LNCAP (cell line): ENCODE results near the gene NRP2.

Experiments
- TF ChIP-seq, protein P1 (sequence below): fragments of 450-650 bp; IDR thresholded peaks from 2 replicates; pipeline ENCODE4 v1.5.1; 2017; ENCODE audit warnings: mild to moderate bottlenecking

The NRP2 gene

DNA sequence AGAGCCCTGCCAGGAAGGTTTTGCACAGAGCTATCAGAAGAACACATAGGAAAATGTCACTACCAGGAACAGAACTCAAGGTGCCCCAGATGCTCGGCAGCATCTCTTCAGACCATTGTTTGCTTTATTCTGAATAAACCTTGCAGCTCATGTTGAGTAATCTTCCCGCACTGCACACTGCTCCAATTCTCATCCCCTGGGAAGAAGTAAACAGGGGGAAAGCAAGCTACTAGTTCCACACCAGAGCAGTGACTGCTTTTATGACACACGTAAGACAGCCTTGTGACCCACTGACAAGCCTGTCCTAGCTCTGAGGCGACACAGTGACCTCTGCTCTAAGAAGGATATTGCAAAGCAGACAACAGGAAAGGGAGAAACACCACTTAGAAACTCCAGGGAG, 44.2 kb downstream of the NRP2 start:
- TF ChIP-seq, protein P1, sequence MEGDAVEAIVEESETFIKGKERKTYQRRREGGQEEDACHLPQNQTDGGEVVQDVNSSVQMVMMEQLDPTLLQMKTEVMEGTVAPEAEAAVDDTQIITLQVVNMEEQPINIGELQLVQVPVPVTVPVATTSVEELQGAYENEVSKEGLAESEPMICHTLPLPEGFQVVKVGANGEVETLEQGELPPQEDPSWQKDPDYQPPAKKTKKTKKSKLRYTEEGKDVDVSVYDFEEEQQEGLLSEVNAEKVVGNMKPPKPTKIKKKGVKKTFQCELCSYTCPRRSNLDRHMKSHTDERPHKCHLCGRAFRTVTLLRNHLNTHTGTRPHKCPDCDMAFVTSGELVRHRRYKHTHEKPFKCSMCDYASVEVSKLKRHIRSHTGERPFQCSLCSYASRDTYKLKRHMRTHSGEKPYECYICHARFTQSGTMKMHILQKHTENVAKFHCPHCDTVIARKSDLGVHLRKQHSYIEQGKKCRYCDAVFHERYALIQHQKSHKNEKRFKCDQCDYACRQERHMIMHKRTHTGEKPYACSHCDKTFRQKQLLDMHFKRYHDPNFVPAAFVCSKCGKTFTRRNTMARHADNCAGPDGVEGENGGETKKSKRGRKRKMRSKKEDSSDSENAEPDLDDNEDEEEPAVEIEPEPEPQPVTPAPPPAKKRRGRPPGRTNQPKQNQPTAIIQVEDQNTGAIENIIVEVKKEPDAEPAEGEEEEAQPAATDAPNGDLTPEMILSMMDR = no peak

DNA sequence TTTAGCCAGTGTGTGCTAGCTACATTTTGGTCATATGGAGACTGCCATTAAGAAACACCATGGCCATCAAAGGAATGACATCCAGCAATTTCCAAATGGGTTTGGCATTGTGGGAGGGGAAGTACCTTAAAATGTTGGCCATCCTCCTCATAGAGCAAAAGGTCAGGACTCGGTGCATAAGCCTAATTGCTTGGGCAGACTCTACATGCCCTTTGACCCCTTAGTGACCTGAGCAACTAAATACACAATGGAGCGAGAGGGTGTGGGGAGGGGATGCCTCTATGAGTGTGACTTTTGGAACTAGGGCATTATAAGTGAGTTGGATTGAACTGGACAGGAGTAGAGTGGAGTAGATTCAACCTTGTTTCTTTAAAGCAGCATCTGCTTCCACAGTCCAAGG, 44.9 kb downstream of the NRP2 start:
- TF ChIP-seq, protein P1 = no peak

DNA sequence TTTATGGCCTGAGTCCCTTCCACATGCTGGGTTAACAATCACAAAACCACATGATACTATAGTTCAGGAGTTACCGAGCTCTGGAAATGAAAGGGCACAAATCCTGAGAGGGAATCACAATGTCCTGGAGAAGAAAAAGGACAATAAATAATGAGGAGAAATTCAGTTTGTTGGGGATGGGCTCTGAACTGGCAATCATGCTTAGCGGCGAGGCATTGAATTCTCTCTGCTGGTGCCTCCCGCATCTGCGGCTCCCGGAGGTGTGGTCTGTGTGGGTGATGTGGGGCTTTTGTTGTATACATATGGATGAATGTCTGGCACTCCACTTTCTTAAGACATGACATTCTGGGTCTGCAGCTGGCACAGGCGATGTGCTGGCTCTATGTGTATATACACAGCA, 46.1 kb downstream of the NRP2 start:
- TF ChIP-seq, protein P1 = no peak

DNA sequence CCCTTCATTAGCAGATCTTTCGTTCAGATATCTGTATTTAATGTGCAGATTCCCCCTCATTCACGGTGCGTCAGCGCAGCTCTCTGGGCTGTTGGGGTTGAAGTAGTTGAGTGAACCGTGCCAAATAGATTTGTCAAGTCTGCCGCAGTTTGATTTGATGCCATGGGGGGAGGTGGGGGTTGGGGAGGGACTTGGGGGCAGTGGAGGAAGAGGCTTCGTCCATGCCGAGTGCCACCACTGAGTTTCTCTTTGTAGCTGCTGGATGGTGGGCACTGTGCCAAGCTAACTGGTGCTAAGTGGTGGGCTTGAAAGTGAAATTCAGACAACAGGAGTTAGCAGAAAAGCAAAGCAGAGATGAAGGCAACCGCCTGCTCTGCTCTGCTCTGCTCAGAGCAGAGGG, 47.9 kb downstream of the NRP2 start:
- TF ChIP-seq, protein P1 = no peak

DNA sequence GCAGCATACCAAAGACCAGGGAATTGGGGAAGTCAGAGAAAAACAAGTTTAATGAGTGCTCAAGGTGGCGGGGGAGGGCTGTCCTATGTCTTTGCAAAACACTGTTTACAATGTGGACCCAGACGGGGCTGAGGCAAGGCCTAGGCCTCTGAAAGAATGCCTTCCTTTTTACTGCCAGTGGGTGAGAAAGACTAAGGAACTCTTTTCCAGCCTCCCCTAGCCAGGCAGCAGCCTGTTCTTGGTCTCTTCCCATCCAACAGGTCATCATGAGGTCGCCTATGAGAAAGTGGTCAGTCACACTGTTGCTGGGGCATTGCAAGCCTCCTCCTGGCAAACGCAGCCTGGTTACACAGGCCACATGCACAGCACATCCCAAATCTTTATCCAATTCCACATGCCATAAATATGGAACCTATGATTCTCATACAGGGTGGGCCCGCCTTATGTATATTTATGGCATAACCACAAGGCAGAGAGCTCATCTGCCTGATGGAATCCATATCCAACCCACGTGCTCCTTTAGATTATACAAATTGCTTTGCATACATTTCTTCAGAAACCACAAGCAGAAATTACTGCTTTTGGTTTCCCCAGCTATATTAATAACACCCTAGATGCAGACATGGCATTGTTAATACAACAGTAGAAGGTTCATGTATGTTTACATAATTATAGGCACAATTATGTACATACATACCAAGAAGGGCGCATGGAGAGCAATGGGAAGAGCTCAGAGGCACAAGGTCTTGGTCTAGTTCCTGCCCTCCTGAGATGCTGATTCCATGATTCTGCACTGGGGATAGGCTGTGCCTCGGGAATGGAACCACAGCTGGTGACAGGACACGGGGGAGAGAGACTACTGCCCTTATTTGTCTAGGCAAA, 48.6 kb downstream of the NRP2 start:
- TF ChIP-seq, protein P1 = no peak

DNA sequence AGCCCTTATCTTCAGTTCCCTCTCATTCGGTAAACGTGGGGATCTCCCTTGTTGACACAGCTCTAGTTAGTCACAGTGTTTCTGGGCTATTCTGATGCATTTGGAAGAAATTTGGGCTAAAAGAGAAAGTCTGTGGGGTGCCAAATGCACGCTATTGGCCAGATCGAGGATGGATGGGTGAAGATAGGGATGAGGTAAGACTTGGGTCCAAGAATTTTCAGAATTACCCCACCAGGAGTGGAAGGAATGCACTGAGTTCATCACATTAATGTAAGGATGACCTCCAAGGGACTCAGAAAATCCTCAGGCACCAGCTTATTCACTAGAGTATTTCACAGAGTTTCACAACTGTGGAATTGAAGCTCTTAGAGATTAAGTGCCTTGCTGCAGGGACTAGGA, 49.3 kb downstream of the NRP2 start:
- TF ChIP-seq, protein P1 = no peak

DNA sequence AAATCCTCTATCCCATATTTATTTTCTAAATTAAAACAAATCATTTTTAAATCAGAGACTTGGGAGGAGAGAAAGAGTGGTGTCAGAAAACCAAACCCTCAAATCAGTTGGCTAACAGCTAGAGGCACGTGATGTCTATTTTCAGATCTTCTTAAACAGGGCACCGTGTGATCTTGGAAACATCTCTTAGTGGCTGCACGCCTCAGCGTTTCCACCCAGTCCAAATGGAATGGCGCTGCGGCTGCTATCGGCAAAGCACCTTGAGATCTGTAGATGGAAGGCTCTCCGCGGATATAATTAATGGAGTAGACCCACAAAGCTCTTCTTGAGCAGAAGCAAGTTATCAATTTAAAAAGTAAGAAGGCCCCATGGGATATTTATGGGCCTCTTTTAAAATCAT, 50.0 kb downstream of the NRP2 start:
- TF ChIP-seq, protein P1 = no peak
